Osteocyte (in vitro differentiated cells): Measurements from ENCODE around the gene MAP6. TPM values are rescaled to one million over a fixed set of nuclear protein-coding genes. Genes with fewer than 3 reads are reported as not detected.
A peak's percentile ranks its signal among the peaks of the same experiment; 100 is the strongest.

ENCODE experiments used
- DNase-seq: peaks from one replicate; pipeline ENCODE4 v3.0.0; 2021; ENCODE audit warnings: mixed read lengths; ENCODE audit not compliant: unreplicated experiment; ENCODE audit errors: extremely low spot score
- H3K27ac Mint-ChIP-seq: one replicate; pipeline ENCODE4 v1.8.0; 2021; ENCODE audit warnings: mild to moderate bottlenecking, mixed read lengths; ENCODE audit not compliant: unreplicated experiment
- H3K27me3 Mint-ChIP-seq: one replicate; pipeline ENCODE4 v1.8.0; 2021; ENCODE audit warnings: mixed read lengths; ENCODE audit not compliant: unreplicated experiment
- H3K36me3 Mint-ChIP-seq: one replicate; pipeline ENCODE4 v1.8.0; 2021; ENCODE audit warnings: mixed read lengths; ENCODE audit not compliant: unreplicated experiment
- H3K4me1 Mint-ChIP-seq: one replicate; pipeline ENCODE4 v1.8.0; 2021; ENCODE audit warnings: mixed read lengths; ENCODE audit not compliant: unreplicated experiment
- H3K4me3 Mint-ChIP-seq: one replicate; pipeline ENCODE4 v1.8.0; 2021; ENCODE audit warnings: mild to moderate bottlenecking, moderate library complexity, mixed read lengths; ENCODE audit not compliant: unreplicated experiment
- H3K9me3 Mint-ChIP-seq: one replicate; pipeline ENCODE4 v1.8.0; 2021; ENCODE audit warnings: mixed read lengths; ENCODE audit not compliant: unreplicated experiment
- CTCF ChIP-seq: fragments of 200-600 bp; sonication (generic); IDR thresholded peaks from 2 replicates; pipeline ENCODE4 v1.5.0; 2021; ENCODE audit warnings: antibody characterized with exemption, mild to moderate bottlenecking, moderate library complexity
- total RNA-seq: library from RNA; stranded (reverse); gene quantifications from 2 replicates; pipeline ENCODE4 v1.2.1, GENCODE V29; 2021

The MAP6 gene
- total RNA-seq, 1 donor from 2014 or later = 2.3 TPM

GRCh38 chr11:75577207-75577606 lies 91.6 kb downstream of the MAP6 start:
- peak; percentile 52 for TF ChIP-seq CTCF
- H3K36me3 Mint-ChIP-seq = peaks cover 9% of the 10 kb centered on the region
- H3K9me3 Mint-ChIP-seq = peaks cover 4% of the 10 kb centered on the region
- no peak overlapping the region for H3K27ac Mint-ChIP-seq
- DNase-seq = no peak
- H3K4me3 Mint-ChIP-seq = no peak overlapping the region
- H3K4me1 Mint-ChIP-seq = peaks cover 14% of the 10 kb centered on the region
- H3K27me3 Mint-ChIP-seq = no peaks in the 10 kb centered on the region

- Mint-ChIP-seq H3K4me3 (peak overlapping the region; percentile 16), H3K4me1 (peaks cover 14% of the 10 kb centered on the region), H3K27me3 (no peaks in the 10 kb centered on the region), H3K9me3 (peaks cover 4% of the 10 kb centered on the region), H3K27ac (peak overlapping the region; percentile 84), H3K36me3 (peaks cover 13% of the 10 kb centered on the region)
- TF ChIP-seq CTCF = no peak
- peak; percentile 89 for DNase-seq
These were observed 92.3 kb downstream of the MAP6 start for GRCh38 chr11:75576499-75576918.

- TF ChIP-seq CTCF = no peak
- peak overlapping the region; percentile 84 for H3K27ac Mint-ChIP-seq
- H3K4me1 Mint-ChIP-seq = peaks cover 14% of the 10 kb centered on the region
- H3K9me3 Mint-ChIP-seq = peaks cover 4% of the 10 kb centered on the region
- no peak overlapping the region for H3K4me3 Mint-ChIP-seq
- DNase-seq = no peak
- H3K36me3 Mint-ChIP-seq = peaks cover 13% of the 10 kb centered on the region
- H3K27me3 Mint-ChIP-seq = no peaks in the 10 kb centered on the region
These were observed 92.8 kb downstream of the MAP6 start for GRCh38 chr11:75576017-75576416.

GRCh38 chr11:75574698-75575602 lies 93.9 kb downstream of the MAP6 start:
- DNase-seq = no peak
- Mint-ChIP-seq H3K9me3 (peaks cover 4% of the 10 kb centered on the region), H3K4me3 (no peak overlapping the region), H3K27me3 (no peaks in the 10 kb centered on the region), H3K4me1 (peaks cover 14% of the 10 kb centered on the region), H3K27ac (no peak overlapping the region), H3K36me3 (peaks cover 18% of the 10 kb centered on the region)
- TF ChIP-seq CTCF = peak; percentile 26

GRCh38 chr11:75572744-75573143 lies 96.1 kb downstream of the MAP6 start:
- peaks cover 4% of the 10 kb centered on the region for H3K9me3 Mint-ChIP-seq
- no peak overlapping the region for H3K4me3 Mint-ChIP-seq
- H3K4me1 Mint-ChIP-seq = peaks cover 15% of the 10 kb centered on the region
- H3K36me3 Mint-ChIP-seq = peaks cover 33% of the 10 kb centered on the region
- DNase-seq = no peak
- TF ChIP-seq CTCF = no peak
- H3K27ac Mint-ChIP-seq = no peak overlapping the region
- H3K27me3 Mint-ChIP-seq = no peaks in the 10 kb centered on the region
